HG02884 (cell line): ENCODE data around the gene RBCK1.
"Not testable (repeated sequence)": the region's sequence is repeated elsewhere in the genome, so short reads cannot be mapped to it uniquely, and the experiment has no call there.

Source experiments
- ATAC-seq: cut with Tn5 transposase; IDR thresholded peaks from one replicate; pipeline ENCODE4 v1.9.1; 2021; ENCODE audit warnings: mild to moderate bottlenecking, moderate library complexity; ENCODE audit not compliant: unreplicated experiment

RBCK1 gene

GRCh38 chr20:462199-462991 lies 54.3 kb downstream of the RBCK1 start, which contains the start of gene TBC1D20:
Gene TBC1D20 (minus strand): TSS chr20:462533. CDS start chr20:462405, 128 bp downstream.
- ATAC-seq: peak; percentile 89

GRCh38 chr20:467755-468154 lies 59.7 kb downstream of the RBCK1 start:
- ATAC-seq: no peak

GRCh38 chr20:469746-470490 lies 61.8 kb downstream of the RBCK1 start:
- no peak for ATAC-seq

GRCh38 chr20:472137-472846 lies 64.2 kb downstream of the RBCK1 start:
- ATAC-seq: no peak

GRCh38 chr20:472889-473292 lies 64.8 kb downstream of the RBCK1 start:
- ATAC-seq: no peak

- ATAC-seq: no peak
Measured at GRCh38 chr20:474581-474980, 66.5 kb downstream of the RBCK1 start.

- ATAC-seq: no peak
Measured at GRCh38 chr20:475463-476357, 67.6 kb downstream of the RBCK1 start.

GRCh38 chr20:476561-477249 lies 68.6 kb downstream of the RBCK1 start:
- ATAC-seq: not testable (repeated sequence)

- ATAC-seq: no peak
Measured at GRCh38 chr20:478010-478948, 70.2 kb downstream of the RBCK1 start.

GRCh38 chr20:478949-479429 lies 70.9 kb downstream of the RBCK1 start:
- ATAC-seq: no peak

- ATAC-seq: no peak
Measured at GRCh38 chr20:479487-479886, 71.4 kb downstream of the RBCK1 start.

GRCh38 chr20:480044-480443 lies 71.9 kb downstream of the RBCK1 start:
- no peak for ATAC-seq

- ATAC-seq: no peak
Measured at GRCh38 chr20:481167-481566, 73.1 kb downstream of the RBCK1 start.
